HepG2 (cell line): ENCODE data around the gene CPOX. TPM values are rescaled to one million over a fixed set of nuclear protein-coding genes. Genes with fewer than 3 reads are reported as not detected.

Source experiments
- ATAC-seq: fragments of 200-7000 bp; cut with Tn5 transposase; 3 replicates; pipeline ENCODE4 v1.9.1; 2020; ENCODE audit warnings: mild to moderate bottlenecking, moderate library complexity
- BruUV-seq: library from RNA; stranded (reverse); fragments of 400-500 nt; replicated peaks from 2 replicates; lab custom pipeline; 2021; lab: Mats Ljungman, UMichigan
- CTCF ChIA-PET: fragments of 300-600 bp; formaldehyde crosslinking; extraction: SDS; loops from one replicate; lab custom pipeline; 2021; ENCODE audit warnings: low total read pairs, inconsistent platforms, low intra/inter-chr PET ratio; lab: Yijun Ruan, JAX
- POLR2A ChIA-PET: fragments of 350-600 bp; sonication (Branson Sonifier 250); formaldehyde crosslinking; loops from one replicate; lab custom pipeline; 2020; ENCODE audit warnings: antibody characterized with exemption, inconsistent platforms; lab: Yijun Ruan, JAX
- DNase-seq: peaks from one replicate; pipeline ENCODE4 v3.0.0-alpha.2; 2015; ENCODE audit warnings: low spot score
- FAIRE-seq: peaks from 3 replicates; lab custom pipeline; 2011; peaks lifted over from hg19 to GRCh38; lab: Jason Lieb, UNC
- H2AFZ ChIP-seq: one replicate; pipeline ENCODE4 v1.6.1; 2011; ENCODE audit warnings: low read length, inconsistent platforms
- H3K27ac ChIP-seq: fragments of 300-600 bp; 3 replicates; pipeline ENCODE4 v1.8.0; 2011; ENCODE audit warnings: mixed run types, mild to moderate bottlenecking, mixed read lengths, low read length, inconsistent platforms; ENCODE audit not compliant: insufficient read depth; ENCODE audit errors: extremely low read length
- H3K27me3 ChIP-seq, 2 experiments: fragments of 200-600 bp in 1 of 2; 2 replicates in 1 of 2; 3 replicates in 1 of 2; pipeline versions ENCODE4 v1.6.0 to v1.8.0; 2011; ENCODE audit warnings: low read length in 2 of 2, mild to moderate bottlenecking in 2 of 2, moderate library complexity in 2 of 2, inconsistent platforms in 1 of 2; ENCODE audit not compliant: insufficient read depth in 2 of 2, control insufficient read depth in 1 of 2
- H3K36me3 ChIP-seq, 2 experiments: fragments of 200-600 bp in 1 of 2; replicated peaks in 1 of 2; 2 replicates in 1 of 2; 3 replicates in 1 of 2; pipeline versions ENCODE4 v1.5.1 to v1.8.0; 2011; ENCODE audit warnings: low read length in 2 of 2, inconsistent platforms in 1 of 2; ENCODE audit not compliant: insufficient read depth in 2 of 2, control insufficient read depth in 1 of 2
- H3K4me1 ChIP-seq: 2 replicates; pipeline ENCODE4 v1.5.1; 2012; ENCODE audit warnings: low read length, inconsistent platforms; ENCODE audit not compliant: insufficient read depth
- H3K4me2 ChIP-seq: 2 replicates; pipeline ENCODE4 v1.6.0; 2011; ENCODE audit warnings: low read depth, low read length, inconsistent platforms
- H3K4me3 ChIP-seq, 3 experiments: fragments of 200-600 bp in 1 of 3; sonication (generic), shearing (Covaris generic) in 1 of 3; replicated peaks in 1 of 3; 2 replicates each; pipeline ENCODE4 v1.5.1; 2011 to 2016; ENCODE audit warnings: low read length in 3 of 3, inconsistent platforms in 2 of 3, low read depth in 2 of 3, mild to moderate bottlenecking in 2 of 3, control low read depth in 1 of 3, mixed read lengths in 1 of 3; ENCODE audit not compliant: insufficient read depth in 1 of 3
- H3K79me2 ChIP-seq: one replicate; pipeline ENCODE4 v1.6.1; 2011; ENCODE audit warnings: low read length, inconsistent platforms; ENCODE audit not compliant: insufficient read depth
- H3K9ac ChIP-seq: 2 replicates; pipeline ENCODE4 v1.6.0; 2011; ENCODE audit warnings: mild to moderate bottlenecking, low read depth, low read length, inconsistent platforms; ENCODE audit not compliant: insufficient read depth
- H3K9me3 ChIP-seq: 2 replicates; pipeline ENCODE4 v1.5.1; 2012; ENCODE audit warnings: mild to moderate bottlenecking, low read length
- H4K20me1 ChIP-seq: 2 replicates; pipeline ENCODE4 v1.6.0; 2011; ENCODE audit warnings: inconsistent platforms, mild to moderate bottlenecking, low read length, moderate library complexity; ENCODE audit not compliant: insufficient read depth
- BRCA1 ChIP-seq: sonication (generic); formaldehyde crosslinking; IDR thresholded peaks from 2 replicates; pipeline ENCODE4 v1.4.0; 2020; ENCODE audit warnings: missing genetic modification reagents
- CENPX ChIP-seq: sonication (generic); formaldehyde crosslinking; IDR thresholded peaks from 2 replicates; pipeline ENCODE4 v1.9.0; 2021; ENCODE audit warnings: mild to moderate bottlenecking, missing genetic modification reagents, moderate library complexity
- CREBL2 ChIP-seq: sonication (generic); formaldehyde crosslinking; IDR thresholded peaks from 2 replicates; pipeline ENCODE4 v1.8.1; 2023; ENCODE audit warnings: missing genetic modification reagents, mild to moderate bottlenecking, borderline replicate concordance
- HOXA5 ChIP-seq: sonication (generic); formaldehyde crosslinking; IDR thresholded peaks from 2 replicates; pipeline ENCODE4 v1.4.0; 2020; ENCODE audit warnings: missing genetic modification reagents
- MAZ ChIP-seq, 2 experiments: sonication (generic) in 1 of 2; formaldehyde crosslinking in 1 of 2; IDR thresholded peaks; 2 replicates each; pipeline versions ENCODE4 v1.5.0 to v1.6.1; 2012 to 2020; ENCODE audit warnings: low read depth in 2 of 2, mild to moderate bottlenecking in 2 of 2, borderline replicate concordance in 1 of 2, improper control_type of control experiment in 1 of 2, low read length in 1 of 2, missing genetic modification reagents in 1 of 2, moderate library complexity in 1 of 2
- NR3C1 ChIP-seq: sonication (generic); formaldehyde crosslinking; IDR thresholded peaks from 2 replicates; pipeline ENCODE4 v1.4.0; 2020; ENCODE audit warnings: missing genetic modification reagents
- RFX1 ChIP-seq: fragments of 450-650 bp; IDR thresholded peaks from 2 replicates; pipeline ENCODE4 v1.6.1; 2017
- SETDB1 ChIP-seq: sonication (generic); formaldehyde crosslinking; IDR thresholded peaks from 2 replicates; pipeline ENCODE4 v1.5.1; 2020; ENCODE audit warnings: missing genetic modification reagents, mild to moderate bottlenecking, borderline replicate concordance
- TEAD2 ChIP-seq: sonication (generic); formaldehyde crosslinking; IDR thresholded peaks from 2 replicates; pipeline ENCODE4 v1.9.0; 2021; ENCODE audit warnings: missing genetic modification reagents
- TSC22D2 ChIP-seq: sonication (generic); formaldehyde crosslinking; IDR thresholded peaks from 2 replicates; pipeline ENCODE4 v1.5.1; 2020; ENCODE audit warnings: missing genetic modification reagents, mild to moderate bottlenecking, borderline replicate concordance
- ZMYM2 ChIP-seq: sonication (generic); formaldehyde crosslinking; IDR thresholded peaks from 2 replicates; pipeline ENCODE4 v1.8.0; 2022; ENCODE audit warnings: mild to moderate bottlenecking, missing genetic modification reagents
- ZNF619 ChIP-seq: sonication (generic); formaldehyde crosslinking; IDR thresholded peaks from 2 replicates; pipeline ENCODE4 v1.4.0; 2020; ENCODE audit warnings: mild to moderate bottlenecking, missing genetic modification reagents
- ZNF713 ChIP-seq: sonication (generic); formaldehyde crosslinking; IDR thresholded peaks from 2 replicates; pipeline ENCODE4 v1.4.0; 2020; ENCODE audit warnings: mild to moderate bottlenecking, missing genetic modification reagents
- WGBS: methylation state at CpG from one replicate; pipeline ENCODE4 v1.1.6; 2017; ENCODE audit warnings: low lambda C conversion rate; 5-methylcytosine and 5-hydroxymethylcytosine counted together
- in situ Hi-C: cut with HindIII; loops from 2 replicates; pipeline ENCODE4 v1.10.0; 2017; ENCODE audit warnings: low pct_unique_long_range_greater_than_20kb; ENCODE audit not compliant: extremely low pct_ligation_motif_present
- intact Hi-C: fragments of 100-400 bp; cut with micrococcal nuclease; formaldehyde crosslinking; loops from one replicate; pipeline ENCODE4 v1.10.0; 2022; ENCODE audit not compliant: unreplicated experiment
- polyA plus RNA-seq, 8 experiments: library from polyadenylated mRNA; depleted of rRNA in 3 of 8; stranded (reverse) in 7 of 8; unstranded in 1 of 8; fragments of >200 nt; fragmentation: Illumina TruSeq in 4 of 8; extraction: Trizol in 4 of 8; gene quantifications; 2 replicates each; pipeline versions ENCODE4 v1.2.1 to v1.2.3, GENCODE V29; 2011 to 2016; ENCODE audit warnings: low read depth in 4 of 8, missing spikeins in 1 of 8, mixed read lengths in 1 of 8; ENCODE audit not compliant: insufficient read depth in 1 of 8
- total RNA-seq, 5 experiments: library from RNA; depleted of rRNA; stranded (reverse); fragments of >200 nt; fragmentation: Illumina TruSeq; extraction: Trizol; gene quantifications; 2 replicates each; pipeline ENCODE4 v1.2.3, GENCODE V29; 2016; ENCODE audit warnings: low read depth in 1 of 5
- TF ChIP-seq, protein P1 (sequence below): sonication (generic); formaldehyde crosslinking; conservative IDR thresholded peaks from 2 replicates; pipeline ENCODE4 v1.4.0; 2020; ENCODE audit warnings: missing genetic modification reagents
- TF ChIP-seq, protein P2 (sequence below), 2 experiments: sonication (generic) in 1 of 2; formaldehyde crosslinking in 1 of 2; IDR thresholded peaks; 2 replicates each; pipeline versions ENCODE4 v1.6.1 to v1.9.0; 2014 to 2022; ENCODE audit warnings: antibody characterized with exemption in 1 of 2, borderline replicate concordance in 1 of 2, inconsistent platforms in 1 of 2, low read depth in 1 of 2, missing genetic modification reagents in 1 of 2

CPOX gene
- total and polyA plus RNA-seq, 2 of the 13 experiments (the other 11 are each of a cell fraction or from before 2014, with no cell fraction given), result 34.2 to 37.2 TPM

GRCh38 chr3:98553753-98554152 is 39.7 kb downstream of the CPOX start:
- H3K27ac ChIP-seq, result no peak overlapping the region
- no peaks in the 10 kb centered on the region for H3K27me3 ChIP-seq
- no peak overlapping the region for H3K9ac ChIP-seq
- no peak overlapping the region for H3K4me3 ChIP-seq
- H3K36me3 ChIP-seq, result no peaks in the 10 kb centered on the region
- WGBS, result 51% methylated on average over 2 of the region's 2 CpGs
- in situ Hi-C loops, result loop anchor here (25.0 kb wide), 1 partner anchor 516 kb away; the partner anchor contains the start of gene GABRR3
- DNase-seq, result no peak
- no TSS peak for BruUV-seq
- H3K4me2 ChIP-seq, result no peak overlapping the region
- H3K79me2 ChIP-seq, result no peaks in the 10 kb centered on the region
- ChIA-PET POLR2A (no interaction called here), CTCF (no interaction called here)
- ATAC-seq, result no peak
- H3K4me1 ChIP-seq, result no peaks in the 10 kb centered on the region
- H4K20me1 ChIP-seq, result no peaks in the 10 kb centered on the region
- intact Hi-C loops, result no loop called here
- FAIRE-seq, result no peak
- TF ChIP-seq, protein P1, sequence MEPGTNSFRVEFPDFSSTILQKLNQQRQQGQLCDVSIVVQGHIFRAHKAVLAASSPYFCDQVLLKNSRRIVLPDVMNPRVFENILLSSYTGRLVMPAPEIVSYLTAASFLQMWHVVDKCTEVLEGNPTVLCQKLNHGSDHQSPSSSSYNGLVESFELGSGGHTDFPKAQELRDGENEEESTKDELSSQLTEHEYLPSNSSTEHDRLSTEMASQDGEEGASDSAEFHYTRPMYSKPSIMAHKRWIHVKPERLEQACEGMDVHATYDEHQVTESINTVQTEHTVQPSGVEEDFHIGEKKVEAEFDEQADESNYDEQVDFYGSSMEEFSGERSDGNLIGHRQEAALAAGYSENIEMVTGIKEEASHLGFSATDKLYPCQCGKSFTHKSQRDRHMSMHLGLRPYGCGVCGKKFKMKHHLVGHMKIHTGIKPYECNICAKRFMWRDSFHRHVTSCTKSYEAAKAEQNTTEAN (CRISPR knock-in tag), result no peak
- TF ChIP-seq TEAD2 (CRISPR knock-in tag), result no peak
- no peak for TF ChIP-seq NR3C1 (CRISPR knock-in tag)
- TF ChIP-seq, protein P2, sequence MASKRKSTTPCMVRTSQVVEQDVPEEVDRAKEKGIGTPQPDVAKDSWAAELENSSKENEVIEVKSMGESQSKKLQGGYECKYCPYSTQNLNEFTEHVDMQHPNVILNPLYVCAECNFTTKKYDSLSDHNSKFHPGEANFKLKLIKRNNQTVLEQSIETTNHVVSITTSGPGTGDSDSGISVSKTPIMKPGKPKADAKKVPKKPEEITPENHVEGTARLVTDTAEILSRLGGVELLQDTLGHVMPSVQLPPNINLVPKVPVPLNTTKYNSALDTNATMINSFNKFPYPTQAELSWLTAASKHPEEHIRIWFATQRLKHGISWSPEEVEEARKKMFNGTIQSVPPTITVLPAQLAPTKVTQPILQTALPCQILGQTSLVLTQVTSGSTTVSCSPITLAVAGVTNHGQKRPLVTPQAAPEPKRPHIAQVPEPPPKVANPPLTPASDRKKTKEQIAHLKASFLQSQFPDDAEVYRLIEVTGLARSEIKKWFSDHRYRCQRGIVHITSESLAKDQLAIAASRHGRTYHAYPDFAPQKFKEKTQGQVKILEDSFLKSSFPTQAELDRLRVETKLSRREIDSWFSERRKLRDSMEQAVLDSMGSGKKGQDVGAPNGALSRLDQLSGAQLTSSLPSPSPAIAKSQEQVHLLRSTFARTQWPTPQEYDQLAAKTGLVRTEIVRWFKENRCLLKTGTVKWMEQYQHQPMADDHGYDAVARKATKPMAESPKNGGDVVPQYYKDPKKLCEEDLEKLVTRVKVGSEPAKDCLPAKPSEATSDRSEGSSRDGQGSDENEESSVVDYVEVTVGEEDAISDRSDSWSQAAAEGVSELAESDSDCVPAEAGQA (IDR thresholded peaks at IDR 0.05; ENCODE audit: low read depth), result no peak
- TF ChIP-seq, protein P2 (CRISPR knock-in tag; IDR thresholded peaks at IDR 0.05; ENCODE audit: borderline replicate concordance), result no peak
- no peak for TF ChIP-seq RFX1
- no peak for TF ChIP-seq ZNF619 (CRISPR knock-in tag)
- TF ChIP-seq HOXA5 (CRISPR knock-in tag), result no peak
- no peak for TF ChIP-seq TSC22D2 (CRISPR knock-in tag)
- no peak for TF ChIP-seq ZMYM2 (CRISPR knock-in tag)
- TF ChIP-seq SETDB1 (CRISPR knock-in tag), result no peak
- no peak for TF ChIP-seq MAZ (IDR thresholded peaks at IDR 0.05; ENCODE audit: borderline replicate concordance, low read depth, low read length)
- TF ChIP-seq MAZ (CRISPR knock-in tag; IDR thresholded peaks at IDR 0.05; ENCODE audit: low read depth), result no peak
- no peak for TF ChIP-seq CREBL2
- TF ChIP-seq BRCA1 (CRISPR knock-in tag), result no peak
- no peak for TF ChIP-seq CENPX (CRISPR knock-in tag)
- TF ChIP-seq ZNF713, result no peak
- no peaks in the 10 kb centered on the region for H3K9me3 ChIP-seq
- no peak overlapping the region for H2AFZ ChIP-seq
